Esophagus muscularis mucosa (tissue), 4 donors: Measurements from ENCODE around the gene NOX4.
"Not testable (repeated sequence)": the region's sequence is repeated elsewhere in the genome, so short reads cannot be mapped to it uniquely, and the experiment has no call there.

Source experiments
- CTCF ChIP-seq, 3 experiments: fragments of 200-600 bp in 2 of 3; fragments of 450-650 bp in 1 of 3; sonication (generic) in 2 of 3; IDR thresholded peaks; one replicate each; pipeline ENCODE4 v1.5.1; 2017 to 2019; ENCODE audit warnings: antibody characterized with exemption in 3 of 3, mild to moderate bottlenecking in 2 of 3, moderate library complexity in 1 of 3
- EP300 ChIP-seq: sonication (generic); formaldehyde crosslinking; IDR thresholded peaks from one replicate; pipeline ENCODE4 v1.6.1; 2017; ENCODE audit warnings: antibody characterized with exemption
- POLR2AphosphoS5 ChIP-seq, 2 donors: sonication (generic); formaldehyde crosslinking; IDR thresholded peaks; one replicate each; pipeline ENCODE4 v1.6.1; 2017; ENCODE audit warnings: antibody characterized with exemption in 2 of 2

- TF ChIP-seq EP300; POLR2AphosphoS5 (IDR thresholded peaks at IDR 0.05); CTCF (IDR thresholded peaks at IDR 0.05): not testable (repeated sequence)
Measured at GRCh38 chr11:89281032-89281677, 210.0 kb downstream of the NOX4 start.
